Mammary epithelial cell (primary cell): ENCODE data around the gene OTP.

Experiments used
- CTCF ChIP-seq, 2 donors: IDR thresholded peaks in 1 of 2; conservative IDR thresholded peaks in 1 of 2; 2 replicates each; pipeline ENCODE4 v1.5.1; 2011 to 2012; ENCODE audit warnings: inconsistent platforms in 2 of 2, low read length in 2 of 2, mild to moderate bottlenecking in 2 of 2, control low read depth in 1 of 2, low read depth in 1 of 2; ENCODE audit not compliant: insufficient read depth in 1 of 2; ENCODE audit errors: extremely low read depth in 1 of 2
- EZH2 ChIP-seq: IDR thresholded peaks from 2 replicates; pipeline ENCODE4 v1.6.1; 2012; ENCODE audit warnings: low read length, inconsistent platforms, borderline replicate concordance

- TF ChIP-seq CTCF (conservative IDR thresholded peaks at IDR 0.05 in 1 of 2, IDR thresholded peaks at IDR 0.05 in 1 of 2; ENCODE audit: extremely low read depth in 1 of 2, insufficient read depth in 1 of 2, low read depth in 1 of 2, low read length in 2 of 2) (no peak), EZH2 (no peak)
Measured at GRCh38 chr5:77621440-77621839, 17.1 kb downstream of the OTP start.
